Measurements from ENCODE around the gene LTBP4.

GRCh38 chr19:40582467-40582866 is 18.7 kb upstream of the LTBP4 start:
- TF ChIP-seq, protein P1, sequence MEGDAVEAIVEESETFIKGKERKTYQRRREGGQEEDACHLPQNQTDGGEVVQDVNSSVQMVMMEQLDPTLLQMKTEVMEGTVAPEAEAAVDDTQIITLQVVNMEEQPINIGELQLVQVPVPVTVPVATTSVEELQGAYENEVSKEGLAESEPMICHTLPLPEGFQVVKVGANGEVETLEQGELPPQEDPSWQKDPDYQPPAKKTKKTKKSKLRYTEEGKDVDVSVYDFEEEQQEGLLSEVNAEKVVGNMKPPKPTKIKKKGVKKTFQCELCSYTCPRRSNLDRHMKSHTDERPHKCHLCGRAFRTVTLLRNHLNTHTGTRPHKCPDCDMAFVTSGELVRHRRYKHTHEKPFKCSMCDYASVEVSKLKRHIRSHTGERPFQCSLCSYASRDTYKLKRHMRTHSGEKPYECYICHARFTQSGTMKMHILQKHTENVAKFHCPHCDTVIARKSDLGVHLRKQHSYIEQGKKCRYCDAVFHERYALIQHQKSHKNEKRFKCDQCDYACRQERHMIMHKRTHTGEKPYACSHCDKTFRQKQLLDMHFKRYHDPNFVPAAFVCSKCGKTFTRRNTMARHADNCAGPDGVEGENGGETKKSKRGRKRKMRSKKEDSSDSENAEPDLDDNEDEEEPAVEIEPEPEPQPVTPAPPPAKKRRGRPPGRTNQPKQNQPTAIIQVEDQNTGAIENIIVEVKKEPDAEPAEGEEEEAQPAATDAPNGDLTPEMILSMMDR (IDR thresholded peaks at IDR 0.05): no peak
- TF ChIP-seq POLR2AphosphoS5 (IDR thresholded peaks at IDR 0.05): no peak

Data from gastroesophageal sphincter (tissue), 3 donors.